Left renal pelvis (tissue), 4 donors: Measurements from ENCODE around the gene NFATC2. TPM values are rescaled to one million over a fixed set of nuclear protein-coding genes. Genes with fewer than 3 reads are reported as not detected.
"Not testable (repeated sequence)": the region's sequence is repeated elsewhere in the genome, so short reads cannot be mapped to it uniquely, and the experiment has no call there.

Experiments
- DNase-seq, 4 donors: peaks; one replicate each; pipeline ENCODE4 v3.0.0-alpha.2; 2013; ENCODE audit warnings: low read depth in 4 of 4, low spot score in 3 of 4
- polyA plus RNA-seq, 4 donors: library from polyadenylated mRNA; unstranded; fragments of 120-200 nt; gene quantifications; one replicate each; pipeline ENCODE4 v1.2.1, GENCODE V29; 2013; ENCODE audit not compliant: insufficient read length in 4 of 4

The NFATC2 gene
- polyA plus RNA-seq, 4 donors: 2.0 to 3.4 (median 2.3) TPM

GRCh38 chr20:51346686-51347485 lies 195.6 kb downstream of the NFATC2 start:
- DNase-seq: no peak

- no peak for DNase-seq
Measured at GRCh38 chr20:51345601-51346101, 196.9 kb downstream of the NFATC2 start.

- DNase-seq: not testable (repeated sequence)
Measured at GRCh38 chr20:51343802-51344201, 198.7 kb downstream of the NFATC2 start.

- no peak for DNase-seq
Measured at GRCh38 chr20:51342510-51343236, 199.8 kb downstream of the NFATC2 start.

- DNase-seq: no peak
Measured at GRCh38 chr20:51341581-51341980, 200.9 kb downstream of the NFATC2 start.

- DNase-seq: no peak
Measured at GRCh38 chr20:51340451-51340840, 202.1 kb downstream of the NFATC2 start.

- no peak for DNase-seq
Measured at GRCh38 chr20:51339721-51340450, 202.6 kb downstream of the NFATC2 start.

- DNase-seq: no peak
Measured at GRCh38 chr20:51338692-51339440, 203.7 kb downstream of the NFATC2 start.

- DNase-seq: no peak
Measured at GRCh38 chr20:51337126-51337805, 205.3 kb downstream of the NFATC2 start.

Other genes with a start within 250 kb of the NFATC2 start
- 10 to 100 TPM; 36.7 to 63.6 (median 60.3) TPM for gene ATP9A, start 225.7 kb upstream of the NFATC2 start, polyA plus RNA-seq